GM10266 (cell line): ENCODE measurements around the gene CEP131.

Experiments
- DNase-seq: peaks from one replicate; pipeline ENCODE4 v3.0.0; 2012; ENCODE audit errors: extremely low spot score
- CTCF ChIP-seq: IDR thresholded peaks from 2 replicates; pipeline ENCODE4 v1.5.1; 2012; ENCODE audit warnings: mild to moderate bottlenecking, low read depth; ENCODE audit not compliant: control insufficient read depth, insufficient read depth; ENCODE audit errors: missing control alignments

The CEP131 gene

GRCh38 chr17:81234940-81235821 lies 12.4 kb upstream of the CEP131 start:
- no peak for DNase-seq
- TF ChIP-seq CTCF, result no peak

- TF ChIP-seq CTCF, result no peak
- DNase-seq, result no peak
Observed at GRCh38 chr17:81234506-81234855, 11.7 kb upstream of the CEP131 start.

GRCh38 chr17:81233811-81234505 lies 11.2 kb upstream of the CEP131 start:
- TF ChIP-seq CTCF, result no peak
- no peak for DNase-seq

GRCh38 chr17:81233316-81233715 lies 10.6 kb upstream of the CEP131 start:
- DNase-seq, result no peak
- TF ChIP-seq CTCF, result no peak

GRCh38 chr17:81232616-81233241 lies 10.0 kb upstream of the CEP131 start:
- no peak for DNase-seq
- no peak for TF ChIP-seq CTCF

- TF ChIP-seq CTCF, result no peak
- DNase-seq, result no peak
Observed at GRCh38 chr17:81231766-81232581, 9.2 kb upstream of the CEP131 start.
